ENCODE results near the gene UBXN1. TPM values are rescaled to one million over a fixed set of nuclear protein-coding genes. Genes with fewer than 3 reads are reported as not detected.

UBXN1 gene
- total RNA-seq, 1 donor from 2014 or later, result 105 TPM

DNA sequence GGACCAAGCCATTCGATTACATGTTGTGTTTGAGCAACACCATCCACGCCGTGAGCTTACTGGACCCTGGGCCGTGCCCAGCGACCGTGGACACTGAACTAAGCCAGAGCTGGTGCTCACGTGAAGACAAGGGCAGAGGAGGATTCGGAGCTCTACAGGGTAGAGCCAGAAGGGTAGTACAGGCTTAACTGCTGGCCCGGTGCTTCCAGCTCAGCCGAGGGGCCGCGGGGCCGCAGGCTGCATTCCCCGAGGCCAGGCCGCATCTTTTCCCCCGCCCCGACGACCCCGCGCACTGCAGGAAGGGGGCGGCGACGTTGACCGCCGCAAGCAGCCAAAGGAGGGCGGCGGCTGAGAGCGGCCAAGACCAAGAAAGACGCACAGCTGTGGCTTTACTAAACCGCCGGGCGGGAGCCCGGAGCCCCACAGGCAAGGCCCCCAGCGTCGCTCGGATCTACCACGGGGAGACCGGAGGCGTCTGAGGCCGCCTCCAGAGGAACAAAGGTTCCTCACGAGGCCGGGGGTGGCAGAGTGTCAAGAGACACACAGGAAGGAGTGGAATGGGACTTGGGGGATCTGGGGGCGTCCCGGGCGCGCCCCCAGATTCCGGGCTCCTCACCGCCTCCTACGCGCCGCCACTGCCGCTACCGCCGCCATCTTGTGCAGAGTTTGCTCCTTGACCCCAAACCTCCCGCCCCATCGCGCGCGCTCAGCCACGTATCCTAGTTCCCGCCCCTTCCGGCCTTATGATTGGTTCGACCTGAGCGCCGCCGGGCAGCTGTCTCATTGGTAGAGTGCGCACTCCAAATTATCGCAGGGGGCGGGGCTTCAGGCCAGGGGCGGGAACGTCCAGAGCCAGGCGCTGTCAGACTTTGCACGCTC is 32.7 kb downstream of the UBXN1 start, which contains the start of gene GANAB:
TSS of gene GANAB (minus strand) at position 668 of the 879 bp plus-strand sequence. CDS start at position 654, 14 bp downstream.
- peak; percentile 88 for DNase-seq (ENCODE audit: low read depth)

DNA sequence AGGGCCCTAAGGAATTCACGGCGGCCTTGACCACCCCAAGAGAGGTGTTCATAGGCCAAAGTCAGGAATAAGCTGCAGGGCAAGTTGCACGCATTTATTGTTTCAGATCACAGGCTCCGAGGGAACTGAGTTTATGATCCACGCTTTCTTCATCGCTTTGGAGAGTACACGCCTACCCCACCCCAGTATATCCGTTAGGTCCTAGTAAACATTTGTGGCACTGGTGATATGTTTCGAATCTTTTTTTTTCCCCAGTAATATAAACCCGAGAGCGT is 33.3 kb downstream of the UBXN1 start:
- DNase-seq (ENCODE audit: low read depth), result no peak

DNA sequence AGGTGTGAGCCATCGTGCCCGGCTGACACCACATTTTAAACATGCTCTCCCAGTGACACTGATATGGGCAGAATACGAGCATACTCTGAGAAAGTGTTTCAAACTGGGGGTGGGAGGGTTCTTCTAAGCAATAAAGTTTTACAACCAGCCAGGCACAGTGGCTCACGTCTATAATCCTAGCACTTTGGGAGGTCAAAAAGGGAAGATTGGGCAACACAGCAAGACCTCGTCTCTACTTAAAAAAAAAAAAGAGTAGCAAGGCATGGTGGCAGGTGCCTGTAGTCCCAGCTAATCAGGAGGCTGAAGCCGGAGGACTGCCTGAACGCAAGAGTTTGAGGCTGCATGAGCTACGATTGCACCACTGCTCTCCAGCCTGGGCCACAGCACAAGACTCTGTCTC is 34.7 kb downstream of the UBXN1 start:
- DNase-seq (ENCODE audit: low read depth), result no peak

DNA sequence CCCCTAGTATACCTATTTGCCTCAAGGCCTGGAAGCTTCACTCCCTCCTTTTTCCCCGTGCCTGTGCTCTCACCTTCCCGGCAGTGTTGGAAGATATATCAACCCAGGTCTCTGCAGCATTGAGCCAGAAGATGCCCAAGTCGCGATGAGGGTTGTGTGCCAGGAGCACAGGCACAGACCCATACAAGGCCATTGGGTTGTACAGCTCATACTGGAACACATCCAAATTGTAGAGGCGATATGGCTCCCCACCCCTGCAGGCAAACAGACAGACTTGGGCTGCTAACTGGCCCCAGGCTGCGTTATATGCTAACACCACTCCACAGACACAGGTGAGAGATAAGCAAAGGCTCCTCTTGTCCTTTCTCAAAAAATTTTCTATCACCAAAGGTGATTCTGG is 46.4 kb downstream of the UBXN1 start:
- no peak for DNase-seq (ENCODE audit: low read depth)

DNA sequence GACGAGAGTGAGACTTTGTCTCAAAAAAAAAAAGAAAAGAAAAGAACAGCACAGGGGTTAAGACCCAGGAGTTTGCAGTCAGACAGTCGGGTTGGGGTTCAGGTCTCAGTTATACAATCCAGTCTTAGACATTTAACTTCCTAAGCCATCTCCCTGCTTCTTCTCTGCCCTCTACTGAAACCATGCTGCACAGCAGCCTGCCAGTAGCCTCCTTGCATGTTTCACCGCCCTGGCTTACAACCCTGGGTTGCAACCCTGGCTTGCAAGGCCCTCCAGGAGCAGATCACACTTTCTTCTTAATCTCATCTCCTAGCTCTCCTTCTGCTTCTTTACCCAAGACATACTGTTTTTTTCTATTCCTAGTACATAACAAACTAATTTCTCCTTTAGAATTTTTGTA is 51.2 kb downstream of the UBXN1 start:
- no peak for DNase-seq (ENCODE audit: low read depth)

Other genes with a start within 250 kb of the UBXN1 start
- gene AHNAK, start 132.3 kb downstream of the UBXN1 start, total RNA-seq, result 409 and 1,601 TPM in 2 replicates
- gene EEF1G, start 105.2 kb downstream of the UBXN1 start, total RNA-seq, result 1,513 and 1,623 TPM in 2 replicates
- 5.9 and 12.7 TPM in 2 replicates for gene TUT1, start 87.5 kb downstream of the UBXN1 start, total RNA-seq
- 121 and 212 TPM in 2 replicates for gene MTA2, start 77.2 kb downstream of the UBXN1 start, total RNA-seq
- 14.9 and 29.7 TPM in 2 replicates for gene EML3, start 66.3 kb downstream of the UBXN1 start, total RNA-seq
- 0.87 and 2.5 TPM in 2 replicates for gene ROM1, start 65.8 kb downstream of the UBXN1 start, total RNA-seq
- 37.2 and 39.6 TPM in 2 replicates for gene B3GAT3, start 57.1 kb downstream of the UBXN1 start, total RNA-seq
- gene GANAB, start 32.5 kb downstream of the UBXN1 start, total RNA-seq, result 146 and 347 TPM in 2 replicates
- gene INTS5, start 25.8 kb downstream of the UBXN1 start, total RNA-seq, result 28.1 and 33.8 TPM in 2 replicates
- 20.8 and 33.9 TPM in 2 replicates for gene C11orf98, start 13.9 kb downstream of the UBXN1 start, total RNA-seq
- gene CSKMT, start 13.8 kb downstream of the UBXN1 start, total RNA-seq, result 3.6 and 13.5 TPM in 2 replicates
- 4.1 and 6.1 TPM in 2 replicates for gene UQCC3, start 7.4 kb downstream of the UBXN1 start, total RNA-seq
- gene LBHD1, start 6.8 kb downstream of the UBXN1 start, total RNA-seq, result 3.9 and 5.0 TPM in 2 replicates
- 0.17 and 0.25 TPM in 2 replicates for gene LRRN4CL, start 10.5 kb upstream of the UBXN1 start, total RNA-seq
- 47.8 and 50.4 TPM in 2 replicates for gene BSCL2, start 28.4 kb upstream of the UBXN1 start, total RNA-seq
- not detected in 2 replicates for gene GNG3, start 28.6 kb upstream of the UBXN1 start, total RNA-seq
- 4.3 and 18.4 TPM in 2 replicates for gene HNRNPUL2, start 48.4 kb upstream of the UBXN1 start, total RNA-seq
- gene TTC9C, start 49.4 kb upstream of the UBXN1 start, total RNA-seq, result 25.0 and 25.1 TPM in 2 replicates
- 8.7 and 11.8 TPM in 2 replicates for gene ZBTB3, start 75.1 kb upstream of the UBXN1 start, total RNA-seq
- 46.0 and 78.3 TPM in 2 replicates for gene POLR2G, start 82.5 kb upstream of the UBXN1 start, total RNA-seq
- gene TAF6L, start 92.3 kb upstream of the UBXN1 start, total RNA-seq, result 15.1 and 20.7 TPM in 2 replicates
- 26.6 and 46.4 TPM in 2 replicates for gene TMEM179B, start 108.3 kb upstream of the UBXN1 start, total RNA-seq
- 15.1 and 29.3 TPM in 2 replicates for gene TMEM223, start 112.9 kb upstream of the UBXN1 start, total RNA-seq
- 7.6 and 50.3 TPM in 2 replicates for gene NXF1, start 126.4 kb upstream of the UBXN1 start, total RNA-seq
- gene STX5, start 153.0 kb upstream of the UBXN1 start, total RNA-seq, result 23.1 and 38.8 TPM in 2 replicates
- not detected in 2 replicates for gene TEX54, start 153.8 kb upstream of the UBXN1 start, total RNA-seq
- gene WDR74, start 160.5 kb upstream of the UBXN1 start, total RNA-seq, result 42.8 and 59.9 TPM in 2 replicates
- 95.0 and 163 TPM in 2 replicates for gene SLC3A2, start 201.8 kb upstream of the UBXN1 start, total RNA-seq
- not detected in 2 replicates for gene CHRM1, start 242.3 kb upstream of the UBXN1 start, total RNA-seq

Measured in renal cortical epithelial cell (primary cell).